GM12801 (cell line): Measurements from ENCODE around the gene S100A7.

ENCODE experiments used
- TF ChIP-seq, protein P1 (sequence below): IDR thresholded peaks from one replicate; pipeline ENCODE4 v1.5.1; 2011; ENCODE audit warnings: control low read depth; ENCODE audit not compliant: insufficient read length; ENCODE audit errors: extremely low read depth

Gene S100A7

DNA sequence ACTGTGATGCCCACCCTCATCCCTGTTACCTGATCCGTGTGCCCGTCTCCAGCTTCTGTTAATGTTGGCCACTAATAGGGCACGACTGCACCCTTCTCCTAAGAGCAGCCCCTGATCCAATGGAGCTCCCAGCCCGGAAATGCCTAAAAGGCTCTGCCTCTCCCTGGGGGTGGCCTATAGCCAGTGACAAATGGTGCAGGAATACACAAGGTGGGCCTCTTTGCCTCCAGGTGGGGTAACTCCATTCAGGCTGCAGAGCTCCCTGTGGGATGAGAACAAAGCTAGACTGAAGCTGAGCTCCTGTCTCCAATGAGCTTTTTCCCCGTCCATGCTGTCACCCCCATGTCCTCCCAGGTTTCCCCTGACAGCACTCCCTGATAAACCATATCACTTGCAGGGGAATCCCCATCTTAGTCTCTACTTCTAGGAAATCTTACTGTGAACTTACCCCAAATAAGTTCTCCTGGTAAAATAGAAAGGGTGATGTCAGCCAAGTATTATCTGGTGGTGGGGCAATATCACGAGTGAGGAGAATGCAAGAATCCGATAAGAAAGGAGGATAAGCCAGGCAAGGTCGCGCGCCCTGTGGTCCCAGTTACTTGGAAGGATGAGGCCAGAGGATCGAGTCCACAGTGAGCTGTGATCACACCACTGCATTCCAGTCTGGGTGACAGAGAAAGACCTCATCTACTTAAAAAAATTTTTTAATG, 25.6 kb downstream of the S100A7 start:
- TF ChIP-seq, protein P1, sequence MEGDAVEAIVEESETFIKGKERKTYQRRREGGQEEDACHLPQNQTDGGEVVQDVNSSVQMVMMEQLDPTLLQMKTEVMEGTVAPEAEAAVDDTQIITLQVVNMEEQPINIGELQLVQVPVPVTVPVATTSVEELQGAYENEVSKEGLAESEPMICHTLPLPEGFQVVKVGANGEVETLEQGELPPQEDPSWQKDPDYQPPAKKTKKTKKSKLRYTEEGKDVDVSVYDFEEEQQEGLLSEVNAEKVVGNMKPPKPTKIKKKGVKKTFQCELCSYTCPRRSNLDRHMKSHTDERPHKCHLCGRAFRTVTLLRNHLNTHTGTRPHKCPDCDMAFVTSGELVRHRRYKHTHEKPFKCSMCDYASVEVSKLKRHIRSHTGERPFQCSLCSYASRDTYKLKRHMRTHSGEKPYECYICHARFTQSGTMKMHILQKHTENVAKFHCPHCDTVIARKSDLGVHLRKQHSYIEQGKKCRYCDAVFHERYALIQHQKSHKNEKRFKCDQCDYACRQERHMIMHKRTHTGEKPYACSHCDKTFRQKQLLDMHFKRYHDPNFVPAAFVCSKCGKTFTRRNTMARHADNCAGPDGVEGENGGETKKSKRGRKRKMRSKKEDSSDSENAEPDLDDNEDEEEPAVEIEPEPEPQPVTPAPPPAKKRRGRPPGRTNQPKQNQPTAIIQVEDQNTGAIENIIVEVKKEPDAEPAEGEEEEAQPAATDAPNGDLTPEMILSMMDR: no peak

DNA sequence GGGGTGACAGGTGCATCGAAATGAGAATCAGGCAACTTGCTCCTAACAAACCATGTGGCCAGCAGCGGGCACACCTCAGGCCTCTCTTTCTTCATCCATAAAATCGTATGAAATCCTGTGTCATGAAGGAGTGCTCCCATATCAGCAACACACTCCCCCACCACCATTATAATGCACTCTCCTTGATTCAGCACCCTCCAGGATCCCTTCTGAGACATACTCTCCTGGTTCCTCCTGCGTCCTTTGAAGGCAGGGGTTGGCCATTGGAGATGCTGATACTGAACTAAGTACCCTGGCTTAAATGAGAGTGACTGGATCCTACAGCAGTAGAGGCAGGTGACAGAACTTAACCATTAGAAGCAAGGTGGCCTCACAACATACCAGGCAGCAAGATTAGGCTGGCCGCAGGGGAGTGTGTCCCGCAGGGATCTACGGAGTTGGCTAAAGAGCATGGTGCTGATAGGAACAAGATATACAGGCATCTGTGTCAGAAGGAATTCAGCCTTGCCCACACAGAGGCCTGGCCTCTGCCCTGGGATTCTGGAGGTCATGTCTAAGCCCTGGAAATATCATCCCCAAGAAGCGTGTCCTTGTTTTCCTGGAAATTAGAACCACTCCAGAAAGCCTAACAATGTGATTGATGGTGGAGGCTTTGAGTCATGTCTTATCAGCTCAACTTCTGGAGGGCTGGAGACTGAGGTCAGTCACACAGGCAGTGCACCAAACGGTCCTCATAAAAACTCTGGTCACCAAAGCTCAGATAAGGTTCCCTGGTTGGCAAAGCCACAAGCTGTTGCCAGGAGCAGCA, 27.4 kb downstream of the S100A7 start:
- TF ChIP-seq, protein P1: no peak

DNA sequence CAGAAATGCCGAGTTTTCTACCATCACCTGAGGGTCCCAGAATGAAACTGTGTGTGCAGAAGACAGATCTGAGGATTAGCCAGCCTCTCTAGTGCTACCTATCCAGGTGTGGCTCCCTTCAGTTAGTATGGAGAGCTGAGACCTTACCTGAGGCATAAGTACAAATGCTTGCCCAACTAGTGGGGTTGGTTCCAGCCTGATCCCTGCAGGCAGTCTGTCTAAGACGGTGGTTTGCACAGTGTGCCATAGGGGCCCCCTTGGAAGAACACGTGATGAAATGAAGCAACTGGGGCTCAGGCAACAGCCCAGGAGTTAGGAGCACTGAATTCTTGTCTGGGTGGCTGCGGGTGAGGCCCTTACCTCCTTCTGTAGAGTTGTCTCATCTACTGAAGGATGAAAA, 28.5 kb downstream of the S100A7 start:
- TF ChIP-seq, protein P1: no peak

DNA sequence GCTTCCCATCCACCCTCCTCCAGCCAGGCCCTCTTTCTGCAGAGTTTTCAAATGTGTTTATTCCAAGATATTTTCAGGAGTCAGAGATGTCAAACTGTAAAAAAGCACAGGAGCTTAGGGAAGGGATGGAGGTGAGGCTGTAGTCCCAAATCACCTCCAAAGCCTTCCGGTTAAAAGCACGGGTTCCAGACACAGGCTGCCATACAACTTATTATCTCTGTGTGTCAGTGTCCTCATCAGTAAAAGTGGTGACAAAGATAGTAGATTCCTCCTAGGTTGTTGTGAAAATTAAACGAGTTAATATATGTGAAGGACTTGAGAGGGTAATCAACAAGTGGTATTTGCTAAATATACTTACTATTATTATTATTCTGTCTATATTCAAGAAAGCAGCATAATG, 29.0 kb downstream of the S100A7 start:
- TF ChIP-seq, protein P1: no peak

DNA sequence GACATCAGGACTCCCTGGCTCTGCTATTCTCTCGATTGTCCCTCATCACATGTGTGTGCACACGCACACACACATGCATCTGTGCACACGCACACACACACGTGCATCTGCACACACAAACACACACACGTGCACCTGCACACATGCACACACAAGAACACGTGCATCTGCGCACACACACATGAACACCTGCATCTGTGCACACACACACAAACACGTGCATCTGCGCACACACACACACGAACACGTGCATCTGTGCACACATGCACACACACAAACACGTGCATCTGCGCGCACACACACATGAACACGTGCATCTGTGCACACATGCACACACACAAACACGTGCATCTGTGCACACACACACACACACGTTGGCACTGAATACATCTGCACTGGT, 29.4 kb downstream of the S100A7 start:
- TF ChIP-seq, protein P1: no peak

DNA sequence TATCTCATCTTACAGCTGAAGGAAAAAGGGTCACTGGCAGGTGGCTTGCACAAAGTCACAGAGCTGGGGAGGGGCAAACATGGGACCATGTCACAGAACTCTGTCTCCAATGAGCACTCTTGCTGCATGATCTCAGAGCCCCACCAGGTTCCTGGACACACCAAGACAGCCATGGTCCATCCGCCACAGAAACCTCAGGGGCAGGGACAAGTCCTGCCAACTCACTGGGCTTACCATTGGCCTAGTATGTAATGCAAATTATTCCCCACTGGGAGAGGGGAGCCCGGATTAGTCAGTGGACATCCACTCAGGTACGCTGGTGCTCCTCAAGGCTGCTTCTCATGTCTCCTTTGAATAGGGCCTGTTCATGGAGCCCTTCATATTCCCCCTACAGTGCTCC, 29.9 kb downstream of the S100A7 start:
- TF ChIP-seq, protein P1: no peak

DNA sequence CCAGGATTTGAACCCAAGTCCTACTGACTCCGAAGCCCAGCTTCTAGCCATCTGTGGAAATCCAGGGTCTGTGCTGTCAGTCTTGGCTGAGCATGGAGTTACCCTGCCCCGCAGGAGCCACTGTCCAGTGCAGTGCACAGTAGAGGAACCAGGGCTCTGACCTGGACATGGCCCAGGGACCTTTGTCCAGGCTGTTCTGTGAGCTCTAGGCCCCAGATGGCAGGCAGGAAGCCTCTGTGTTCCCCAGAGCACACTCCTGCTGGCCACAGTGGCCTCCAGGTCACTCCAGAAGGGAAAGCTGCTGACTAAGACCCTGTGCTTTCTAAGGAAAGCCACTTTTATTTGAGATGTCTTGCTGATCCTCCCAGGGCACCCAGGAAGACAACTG, 30.3 kb downstream of the S100A7 start:
- TF ChIP-seq, protein P1: no peak
